ENCODE results near the gene FGF11. TPM values are rescaled to one million over a fixed set of nuclear protein-coding genes. Genes with fewer than 3 reads are reported as not detected.
A peak's percentile ranks its signal among the peaks of the same experiment; 100 is the strongest.

FGF11 gene
- total RNA-seq, 2 experiments from 2014 or later, result 1.5 to 1.7 TPM

DNA sequence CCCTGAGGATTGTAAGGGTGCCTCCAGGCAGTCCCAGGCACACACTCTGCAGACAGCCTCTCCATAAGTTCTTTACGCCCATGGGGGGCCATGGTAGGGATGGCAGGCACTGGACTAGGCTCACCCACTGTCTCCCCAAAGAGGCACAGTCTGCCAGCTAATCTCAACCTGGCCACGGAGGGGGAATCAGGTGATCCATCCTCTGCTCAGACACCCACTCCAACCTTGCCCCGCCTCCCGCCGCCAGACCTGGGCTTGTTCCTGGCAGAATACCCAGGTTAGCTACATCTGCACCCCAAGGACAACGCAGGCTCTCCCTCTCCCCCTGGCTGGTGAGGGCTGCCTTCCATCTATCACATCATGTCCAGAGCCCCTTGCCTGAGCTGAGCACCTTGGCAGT lies 30.4 kb upstream of the FGF11 start:
- Histone ChIP-seq H3K36me3 (ENCODE audit: insufficient read depth, low read length) (no peaks in the 10 kb centered on the region), H3K4me3 (ENCODE audit: low read length) (no peak overlapping the region), H3K9me3 (ENCODE audit: control insufficient read depth in 1 of 2, insufficient read depth in 1 of 2, low read length in 2 of 2) (no peaks in the 10 kb centered on the region), H3K27ac (ENCODE audit: low read depth in 1 of 2, low read length in 2 of 2) (no peak overlapping the region), H3K27me3 (ENCODE audit: control insufficient read depth in 1 of 2, insufficient read depth in 2 of 2, low read length in 2 of 2) (peaks cover 0 to 5% of the 10 kb centered on the region in 2 experiments), H3K4me1 (ENCODE audit: insufficient read depth, low read length) (peaks cover 27% of the 10 kb centered on the region)
- Mint-ChIP-seq H3K27me3 (no peaks in the 10 kb centered on the region), H3K9me3 (no peaks in the 10 kb centered on the region), H3K27ac (no peak overlapping the region), H3K4me3 (peak overlapping the region; percentile 43), H3K4me1 (ENCODE audit: low read depth) (peaks cover 17% of the 10 kb centered on the region), H3K36me3 (ENCODE audit: low read depth) (peaks cover 7% of the 10 kb centered on the region)
- intact Hi-C loops (cut with DNase I, micrococcal nuclease), result loop anchor here in 1 of 2 experiments (10.0 kb wide), 1 partner anchor 54 kb away; the partner anchor contains the start of genes KCTD11 and TMEM95
- ATAC-seq (ENCODE audit: poor library complexity) (no peak), DNase-seq (no peak)
- POLR2A ChIA-PET, result interaction anchor here (1.6 to 1.9 kb wide), 2 partner anchors 25 to 27 kb away, joined by 7 to 11 read pairs; partner anchors contain the start of gene TMEM102
- TF ChIP-seq, protein P1, sequence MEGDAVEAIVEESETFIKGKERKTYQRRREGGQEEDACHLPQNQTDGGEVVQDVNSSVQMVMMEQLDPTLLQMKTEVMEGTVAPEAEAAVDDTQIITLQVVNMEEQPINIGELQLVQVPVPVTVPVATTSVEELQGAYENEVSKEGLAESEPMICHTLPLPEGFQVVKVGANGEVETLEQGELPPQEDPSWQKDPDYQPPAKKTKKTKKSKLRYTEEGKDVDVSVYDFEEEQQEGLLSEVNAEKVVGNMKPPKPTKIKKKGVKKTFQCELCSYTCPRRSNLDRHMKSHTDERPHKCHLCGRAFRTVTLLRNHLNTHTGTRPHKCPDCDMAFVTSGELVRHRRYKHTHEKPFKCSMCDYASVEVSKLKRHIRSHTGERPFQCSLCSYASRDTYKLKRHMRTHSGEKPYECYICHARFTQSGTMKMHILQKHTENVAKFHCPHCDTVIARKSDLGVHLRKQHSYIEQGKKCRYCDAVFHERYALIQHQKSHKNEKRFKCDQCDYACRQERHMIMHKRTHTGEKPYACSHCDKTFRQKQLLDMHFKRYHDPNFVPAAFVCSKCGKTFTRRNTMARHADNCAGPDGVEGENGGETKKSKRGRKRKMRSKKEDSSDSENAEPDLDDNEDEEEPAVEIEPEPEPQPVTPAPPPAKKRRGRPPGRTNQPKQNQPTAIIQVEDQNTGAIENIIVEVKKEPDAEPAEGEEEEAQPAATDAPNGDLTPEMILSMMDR (IDR thresholded peaks at IDR 0.05), result no peak
- CTCF ChIA-PET, result interaction anchor here (1.5 to 2.2 kb wide), 2 partner anchors 25 to 53 kb away, joined by 4 to 5 read pairs; partner anchors contain the start of gene TMEM95

DNA sequence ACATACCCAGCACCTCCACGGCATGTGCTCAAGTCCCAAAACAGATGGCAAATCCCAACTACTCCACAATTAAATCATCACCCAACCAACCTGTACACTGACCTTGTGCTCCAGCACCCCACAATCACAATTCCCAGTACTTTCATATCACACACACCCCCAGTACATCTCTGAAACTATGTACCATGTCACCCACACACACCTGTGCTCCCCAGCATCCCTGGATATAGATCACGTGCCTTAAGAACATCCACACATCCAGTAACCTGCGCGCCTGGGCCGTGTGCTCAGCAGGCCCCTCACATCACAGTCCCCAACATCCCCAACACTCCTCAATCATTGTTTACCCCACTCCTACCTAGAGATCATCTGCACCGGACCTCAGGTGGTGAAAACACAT lies 29.6 kb upstream of the FGF11 start:
- no peak for DNase-seq
- no peaks in the 10 kb centered on the region for H3K36me3 Mint-ChIP-seq (ENCODE audit: low read depth)
- peaks cover 27% of the 10 kb centered on the region for H3K4me1 ChIP-seq (ENCODE audit: insufficient read depth, low read length)
- no peaks in the 10 kb centered on the region for H3K9me3 Mint-ChIP-seq
- no peaks in the 10 kb centered on the region for H3K36me3 ChIP-seq (ENCODE audit: insufficient read depth, low read length)
- H3K27me3 ChIP-seq (ENCODE audit: control insufficient read depth in 1 of 2, insufficient read depth in 2 of 2, low read length in 2 of 2), result peaks cover 0 to 5% of the 10 kb centered on the region in 2 experiments
- H3K27me3 Mint-ChIP-seq, result no peaks in the 10 kb centered on the region
- intact Hi-C loops (cut with DNase I, micrococcal nuclease), result loop anchor here in 1 of 2 experiments (10.0 kb wide), 1 partner anchor 55 kb away; the partner anchor contains the start of genes KCTD11 and TMEM95
- ATAC-seq (ENCODE audit: poor library complexity), result no peak
- no peak overlapping the region for H3K27ac Mint-ChIP-seq
- H3K4me3 Mint-ChIP-seq, result no peak overlapping the region
- H3K4me1 Mint-ChIP-seq (ENCODE audit: low read depth), result peaks cover 9% of the 10 kb centered on the region
- TF ChIP-seq, protein P1 (IDR thresholded peaks at IDR 0.05), result no peak
- POLR2A ChIA-PET, result no interaction called here
- H3K4me3 ChIP-seq (ENCODE audit: low read length), result no peak overlapping the region
- H3K27ac ChIP-seq (ENCODE audit: low read depth in 1 of 2, low read length in 2 of 2), result no peak overlapping the region
- H3K9me3 ChIP-seq (ENCODE audit: control insufficient read depth in 1 of 2, insufficient read depth in 1 of 2, low read length in 2 of 2), result no peaks in the 10 kb centered on the region
- CTCF ChIA-PET, result no interaction called here

DNA sequence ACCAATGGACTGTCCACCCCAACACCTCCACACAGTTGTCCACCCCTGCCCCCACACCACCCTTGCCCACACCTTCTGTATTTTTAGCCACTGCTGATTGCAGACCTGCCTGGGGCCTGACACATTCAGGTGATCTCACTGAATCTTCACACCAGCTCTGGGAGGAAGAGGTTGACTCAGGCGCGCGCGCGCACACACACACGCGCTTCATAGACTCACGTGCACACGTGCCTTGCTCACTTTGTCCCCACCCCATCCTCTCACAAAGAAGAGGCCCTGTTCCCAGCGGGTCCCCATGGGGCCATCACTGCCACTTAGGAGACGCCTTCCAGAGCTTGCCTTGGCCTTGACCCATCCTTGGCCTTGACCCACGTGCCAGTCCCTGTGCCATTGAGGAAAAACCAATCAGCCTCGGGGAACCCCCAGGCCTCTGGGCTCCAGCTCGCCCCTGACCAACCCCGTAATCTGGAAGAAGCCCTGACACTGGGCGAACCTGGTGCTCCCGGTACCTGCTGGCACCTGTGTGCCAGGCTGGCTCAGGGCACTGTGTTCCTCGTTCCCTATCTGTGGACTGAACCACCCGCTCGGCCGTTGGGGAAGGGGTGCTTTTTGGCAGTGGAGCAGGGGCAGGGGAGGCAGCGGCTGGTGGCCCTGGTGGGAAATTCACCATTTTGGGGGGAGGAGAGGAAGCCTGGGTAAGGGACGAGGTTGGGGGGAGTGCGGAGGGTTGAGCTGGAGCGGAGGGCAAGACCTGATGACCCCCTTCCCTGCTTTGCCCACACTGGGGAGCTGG lies 28.5 kb upstream of the FGF11 start:
- no peaks in the 10 kb centered on the region for H3K27me3 Mint-ChIP-seq
- POLR2A ChIA-PET, result no interaction called here
- CTCF ChIA-PET, result no interaction called here
- Histone ChIP-seq H3K27me3 (ENCODE audit: control insufficient read depth in 1 of 2, insufficient read depth in 2 of 2, low read length in 2 of 2) (peaks cover 0 to under 1% of the 10 kb centered on the region in 2 experiments), H3K27ac (ENCODE audit: low read depth in 1 of 2, low read length in 2 of 2) (no peak overlapping the region), H3K36me3 (ENCODE audit: insufficient read depth, low read length) (no peaks in the 10 kb centered on the region), H3K4me1 (ENCODE audit: insufficient read depth, low read length) (peaks cover 17% of the 10 kb centered on the region), H3K4me3 (ENCODE audit: low read length) (no peak overlapping the region), H3K9me3 (ENCODE audit: control insufficient read depth in 1 of 2, insufficient read depth in 1 of 2, low read length in 2 of 2) (no peaks in the 10 kb centered on the region)
- ATAC-seq (ENCODE audit: poor library complexity), result no peak
- DNase-seq, result peak in 1 of 14 experiments; percentile 7
- intact Hi-C loops (cut with DNase I, micrococcal nuclease), result no loop called here
- H3K9me3 Mint-ChIP-seq, result no peaks in the 10 kb centered on the region
- TF ChIP-seq, protein P1 (IDR thresholded peaks at IDR 0.05), result no peak
- no peak overlapping the region for H3K4me3 Mint-ChIP-seq
- H3K4me1 Mint-ChIP-seq (ENCODE audit: low read depth), result peaks cover 7% of the 10 kb centered on the region
- no peaks in the 10 kb centered on the region for H3K36me3 Mint-ChIP-seq (ENCODE audit: low read depth)
- H3K27ac Mint-ChIP-seq, result no peak overlapping the region
